A204.1 (cell line): ENCODE results near the gene TSPEAR.
"Not testable (repeated sequence)": the region's sequence is repeated elsewhere in the genome, so short reads cannot be mapped to it uniquely, and the experiment has no call there.

ENCODE experiments used
- FAIRE-seq: peaks from 2 replicates; lab custom pipeline; 2012; peaks lifted over from hg19 to GRCh38; lab: Jason Lieb, UNC

The TSPEAR gene

GRCh38 chr21:44568667-44569556 lies 142.5 kb downstream of the TSPEAR start:
- no peak for FAIRE-seq

GRCh38 chr21:44568261-44568660 lies 143.1 kb downstream of the TSPEAR start:
- no peak for FAIRE-seq

DNA sequence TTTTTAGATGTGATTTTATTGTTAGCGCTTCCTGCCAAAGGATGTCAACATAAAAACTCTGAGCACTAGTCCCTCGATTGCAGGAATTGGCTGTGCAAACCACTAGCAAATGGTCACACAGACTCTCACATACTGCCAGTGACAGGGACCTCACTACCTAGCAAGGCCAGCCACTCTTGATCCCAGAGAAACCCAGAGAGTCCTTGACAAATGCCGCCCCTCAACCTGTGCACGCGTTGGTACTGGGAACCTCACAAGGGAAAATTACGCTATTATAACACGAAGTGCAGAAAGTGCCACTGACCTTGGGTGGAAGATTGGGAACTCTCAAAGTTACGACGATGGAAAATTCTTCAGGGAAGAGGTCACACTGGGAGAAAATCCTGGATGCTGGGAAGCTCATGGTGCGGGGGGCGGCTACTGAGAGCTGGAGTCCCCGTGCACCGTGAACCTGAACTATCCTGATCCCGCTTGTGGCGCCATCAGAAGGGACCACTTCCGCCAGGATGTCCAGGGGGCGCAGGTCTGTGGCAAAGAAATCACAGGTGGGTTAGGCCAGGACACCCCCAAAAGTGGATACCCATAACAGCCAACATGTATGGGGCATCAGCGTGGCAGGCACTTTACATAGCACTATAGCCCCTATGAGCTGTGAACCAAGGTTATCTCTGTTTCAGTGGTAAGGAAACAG lies 143.7 kb downstream of the TSPEAR start:
- no peak for FAIRE-seq

- FAIRE-seq: no peak
These were observed 145.0 kb downstream of the TSPEAR start for GRCh38 chr21:44566403-44566802.

- FAIRE-seq: no peak
These were observed 146.3 kb downstream of the TSPEAR start for GRCh38 chr21:44564886-44565598.

DNA sequence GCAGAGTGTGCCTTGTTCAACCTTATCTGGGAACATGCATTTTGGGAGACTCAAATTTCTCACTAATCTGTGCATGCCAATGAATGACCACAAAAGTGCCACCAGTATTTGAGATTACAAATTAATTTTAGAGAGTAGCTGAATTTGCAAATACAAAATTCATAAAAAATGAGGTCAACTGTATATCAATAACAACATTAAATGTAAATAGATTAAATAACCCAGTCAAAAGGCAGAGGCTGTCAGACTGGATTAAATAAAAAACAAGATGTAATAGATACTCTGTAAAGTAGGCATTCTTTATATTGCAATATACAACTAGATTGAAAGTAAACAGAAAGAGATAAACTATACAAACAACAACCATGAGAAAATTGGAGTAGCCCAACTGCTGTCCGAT lies 147.3 kb downstream of the TSPEAR start:
- FAIRE-seq: no peak

- no peak for FAIRE-seq
These were observed 152.7 kb downstream of the TSPEAR start, which contains the start of gene KRTAP10-3 for GRCh38 chr21:44558695-44559094. Gene KRTAP10-3 (minus strand): TSS chr21:44558795. CDS start chr21:44558715, 80 bp downstream.

GRCh38 chr21:44558329-44558675 lies 153.1 kb downstream of the TSPEAR start:
- FAIRE-seq: not testable (repeated sequence)

- FAIRE-seq: no peak
These were observed 153.7 kb downstream of the TSPEAR start for GRCh38 chr21:44557491-44558328.

DNA sequence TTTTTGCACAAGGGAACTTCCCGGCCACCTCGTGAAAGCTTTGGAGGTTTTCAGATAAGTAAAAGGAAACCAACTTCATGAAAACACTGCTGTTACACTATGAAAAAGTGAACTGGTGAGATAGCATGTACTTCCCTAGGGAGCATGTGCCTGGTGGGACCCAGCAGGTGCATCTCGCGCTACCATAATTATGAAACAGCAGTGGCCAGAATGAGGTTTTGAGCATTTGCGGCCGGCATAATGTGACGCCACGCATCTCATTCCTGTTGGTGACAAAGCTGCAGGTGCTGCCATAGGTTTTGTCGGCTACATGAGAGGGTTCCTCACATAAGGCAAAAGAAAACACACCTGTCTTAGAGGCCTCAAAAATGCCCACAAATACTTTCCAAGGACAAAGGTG lies 154.5 kb downstream of the TSPEAR start:
- FAIRE-seq: no peak

DNA sequence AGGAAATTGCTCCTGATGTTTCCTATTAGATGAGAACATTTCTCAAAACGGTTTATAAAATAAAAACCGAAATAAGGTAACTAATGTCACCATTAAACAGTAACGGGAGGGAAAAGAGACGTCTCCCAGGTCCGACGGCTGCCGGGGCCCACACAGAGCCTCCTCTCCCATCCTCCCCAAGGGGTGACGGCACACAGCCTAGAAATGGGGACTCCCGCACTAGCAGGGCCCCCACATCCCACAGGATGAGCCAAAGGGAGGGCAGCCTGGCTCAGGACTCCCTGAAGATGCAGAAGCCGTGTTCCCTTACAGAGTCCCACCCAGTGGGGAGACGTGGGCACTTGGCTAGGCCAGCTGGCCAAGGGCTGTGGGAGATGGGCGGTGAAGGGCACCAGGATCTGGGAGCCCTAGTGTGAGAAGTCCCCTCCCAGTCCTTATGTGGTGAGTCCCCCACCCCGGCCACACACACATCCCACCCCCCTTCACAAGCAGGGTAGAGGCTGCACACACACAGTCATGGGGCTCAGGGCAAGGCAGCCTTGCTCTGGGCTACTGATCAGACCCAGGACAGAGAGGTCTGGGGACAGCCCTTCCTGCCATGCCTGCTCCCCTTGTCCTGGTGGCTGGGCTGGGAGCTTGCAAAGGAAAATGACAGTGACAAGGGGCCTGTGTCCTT lies 156.0 kb downstream of the TSPEAR start:
- no peak for FAIRE-seq

- no peak for FAIRE-seq
These were observed 158.7 kb downstream of the TSPEAR start for GRCh38 chr21:44552681-44553080.

DNA sequence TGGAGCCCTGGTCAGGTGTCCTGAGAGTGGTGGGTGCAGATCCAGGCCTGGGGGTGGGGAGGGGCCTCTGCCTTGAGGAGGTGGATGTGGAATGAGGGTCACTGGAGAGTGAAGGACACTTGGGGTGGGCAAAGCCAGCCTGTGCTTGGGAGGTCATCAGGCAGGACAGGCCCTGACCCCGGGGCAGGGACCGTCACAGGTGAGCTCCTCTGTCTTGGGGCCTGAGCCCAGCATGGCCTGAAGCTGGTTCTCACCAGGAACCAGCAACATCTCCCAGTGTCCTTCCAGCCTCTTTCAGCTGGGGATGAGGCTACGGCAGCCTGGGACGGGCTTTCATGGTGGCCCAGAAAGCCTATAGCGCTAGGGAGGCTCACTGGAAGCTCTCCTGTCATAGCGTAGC lies 159.2 kb downstream of the TSPEAR start:
- FAIRE-seq: no peak

DNA sequence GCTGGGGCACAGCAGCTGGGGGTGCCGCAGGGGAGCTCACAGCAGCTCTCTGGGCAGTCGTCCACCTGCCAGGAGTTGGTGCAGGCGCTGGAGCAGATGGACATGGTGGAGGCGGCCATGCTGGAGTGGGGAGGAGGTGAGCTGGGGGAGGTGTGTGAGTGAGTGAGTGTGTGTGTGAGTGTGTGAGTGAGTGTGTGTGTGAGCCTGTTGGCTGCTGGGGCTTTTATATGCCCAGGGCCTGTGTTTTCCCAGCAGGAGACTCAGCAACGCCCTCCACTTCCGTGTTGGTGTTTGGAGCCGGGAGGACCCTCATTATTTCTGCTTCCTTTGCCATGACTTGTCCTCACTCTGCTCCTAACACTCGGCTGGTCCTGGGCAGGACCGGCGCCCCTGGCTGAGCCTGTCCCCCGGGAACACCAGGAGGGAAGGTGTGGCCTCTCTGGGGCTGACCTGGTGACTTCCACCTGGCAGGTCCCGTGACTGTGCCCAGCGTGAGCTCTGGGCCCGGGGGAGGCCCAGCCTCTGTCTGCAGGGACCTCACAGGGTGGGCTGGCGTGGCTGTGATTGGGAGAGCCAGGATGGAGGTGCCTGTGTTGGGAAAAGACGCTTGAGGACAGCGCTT lies 159.9 kb downstream of the TSPEAR start, which contains the start of gene KRTAP10-2:
Gene KRTAP10-2 (minus strand): TSS at position 166 of the 622 bp plus-strand sequence. CDS start 47 bp downstream, at position 119.
- no peak for FAIRE-seq

DNA sequence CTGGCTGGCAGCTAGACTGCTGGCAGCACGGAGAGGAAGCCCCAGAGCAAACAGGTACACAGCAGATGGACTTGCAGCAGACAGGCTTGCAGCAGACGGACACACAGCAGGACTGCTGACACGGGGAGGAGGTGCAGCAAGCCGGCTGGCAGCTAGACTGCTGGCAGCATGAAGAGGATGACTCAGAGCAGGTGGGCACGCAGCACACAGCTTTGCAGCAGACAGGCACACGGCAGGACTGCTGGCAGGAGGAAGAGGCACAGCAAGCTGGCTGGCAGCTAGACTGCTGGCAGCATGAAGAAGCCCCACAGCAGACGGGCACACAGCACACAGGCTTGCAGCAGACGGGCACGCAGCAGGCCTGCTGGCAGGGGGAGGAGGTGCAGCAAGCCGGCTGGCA lies 160.6 kb downstream of the TSPEAR start:
- no peak for FAIRE-seq

DNA sequence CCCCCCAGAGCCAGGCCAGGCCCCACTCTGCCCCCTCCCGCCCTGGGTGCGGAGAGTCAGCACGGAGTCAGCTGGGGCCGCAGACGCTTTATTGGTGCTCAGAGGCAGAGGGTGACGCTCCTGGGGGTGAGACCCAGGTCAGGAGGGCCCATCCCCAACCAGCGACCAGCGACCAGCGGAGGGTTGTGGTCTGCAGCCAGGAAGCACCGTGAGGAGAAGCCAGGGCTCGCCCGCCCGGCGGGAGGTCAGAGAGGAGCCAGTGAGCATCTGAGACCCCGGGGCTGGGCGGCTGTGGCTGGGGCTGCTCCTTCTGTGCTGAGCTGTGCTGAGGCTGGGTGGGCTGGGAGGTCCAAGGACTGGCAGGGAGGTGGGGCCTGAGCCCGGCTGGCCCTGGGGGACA lies 161.1 kb downstream of the TSPEAR start:
- FAIRE-seq: not testable (repeated sequence)

DNA sequence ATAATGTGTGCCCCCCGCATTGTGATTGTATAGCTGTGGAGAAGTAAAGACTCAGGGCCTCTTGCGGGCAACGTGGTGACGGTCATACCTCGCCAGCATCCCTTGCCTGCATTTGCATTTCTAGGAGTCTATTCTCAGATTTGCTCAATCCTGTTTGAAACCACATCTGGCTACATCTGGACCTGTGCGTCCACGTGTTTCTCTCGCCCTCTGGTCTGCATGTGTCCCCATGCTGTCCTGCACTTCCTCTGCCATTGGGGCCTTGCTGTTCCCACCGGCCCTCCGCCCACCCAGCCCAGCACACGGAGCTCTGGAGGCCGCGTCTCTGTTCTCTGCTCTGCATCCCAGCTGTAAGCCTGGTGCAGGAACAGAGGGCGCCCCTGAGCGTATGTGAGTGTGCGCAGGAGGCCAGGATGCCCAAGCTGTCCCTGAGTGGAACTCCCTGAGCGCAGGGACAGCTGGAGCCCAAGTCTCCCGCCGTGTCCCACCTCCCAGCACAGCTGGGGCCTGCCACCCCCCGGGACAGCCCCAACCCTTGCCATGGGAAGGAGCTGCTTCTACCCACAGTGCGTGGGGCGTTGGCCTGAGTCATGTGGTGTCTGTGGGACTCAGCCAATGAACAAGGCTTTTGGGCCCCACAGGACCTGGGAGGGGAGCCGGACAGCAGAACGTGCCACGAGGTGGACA lies 161.7 kb downstream of the TSPEAR start:
- FAIRE-seq: no peak

- no peak for FAIRE-seq
These were observed 162.4 kb downstream of the TSPEAR start for GRCh38 chr21:44548922-44549321.

- FAIRE-seq: no peak
These were observed 163.0 kb downstream of the TSPEAR start for GRCh38 chr21:44548381-44548780.

GRCh38 chr21:44547656-44548331 lies 163.6 kb downstream of the TSPEAR start:
- FAIRE-seq: no peak
